Astrocyte (in vitro differentiated cells and primary cell): ENCODE measurements around the gene HPS3. TPM values are rescaled to one million over a fixed set of nuclear protein-coding genes. Genes with fewer than 3 reads are reported as not detected.
"Not testable (repeated sequence)": the region's sequence is repeated elsewhere in the genome, so short reads cannot be mapped to it uniquely, and the experiment has no call there.

Experiments used
- DNase-seq: peaks from one replicate; pipeline ENCODE4 v3.0.0-alpha.2; 2010; ENCODE audit warnings: low read depth
- FAIRE-seq: peaks from 2 replicates; lab custom pipeline; 2011; peaks lifted over from hg19 to GRCh38; lab: Jason Lieb, UNC
- H2AFZ ChIP-seq: 2 replicates; pipeline ENCODE4 v1.6.0; 2012; ENCODE audit warnings: low read depth, low read length, inconsistent platforms
- H3K27ac ChIP-seq: 2 replicates; pipeline ENCODE4 v1.5.1; 2011; ENCODE audit warnings: low read depth, low read length, inconsistent platforms
- H3K27me3 ChIP-seq: 2 replicates; pipeline ENCODE4 v1.6.0; 2011; ENCODE audit warnings: low read length, inconsistent platforms; ENCODE audit not compliant: insufficient read depth
- H3K36me3 ChIP-seq: 2 replicates; pipeline ENCODE4 v1.5.1; 2011; ENCODE audit warnings: low read length, inconsistent platforms; ENCODE audit not compliant: insufficient read depth
- H3K4me1 ChIP-seq: 2 replicates; pipeline ENCODE4 v1.5.1; 2011; ENCODE audit warnings: low read length, inconsistent platforms; ENCODE audit not compliant: insufficient read depth
- H3K4me2 ChIP-seq: 2 replicates; pipeline ENCODE4 v1.6.0; 2012; ENCODE audit warnings: low read length, inconsistent platforms
- H3K4me3 ChIP-seq: 2 replicates; pipeline ENCODE4 v1.5.1; 2011; ENCODE audit warnings: low read depth, mild to moderate bottlenecking, low read length, inconsistent platforms; ENCODE audit not compliant: insufficient read depth
- H3K79me2 ChIP-seq: 2 replicates; pipeline ENCODE4 v1.6.0; 2012; ENCODE audit warnings: mild to moderate bottlenecking, low read length, inconsistent platforms; ENCODE audit not compliant: insufficient read depth
- H3K9ac ChIP-seq: 2 replicates; pipeline ENCODE4 v1.6.0; 2012; ENCODE audit warnings: mild to moderate bottlenecking, low read length, inconsistent platforms
- H3K9me3 ChIP-seq: 2 replicates; pipeline ENCODE4 v1.5.1; 2012; ENCODE audit warnings: low read depth, mild to moderate bottlenecking, low read length, inconsistent platforms; ENCODE audit not compliant: insufficient read depth
- H4K20me1 ChIP-seq: 2 replicates; pipeline ENCODE4 v1.6.0; 2012; ENCODE audit warnings: low read length, inconsistent platforms; ENCODE audit not compliant: insufficient read depth
- H3K27ac Mint-ChIP-seq: one replicate; pipeline ENCODE4 v1.8.0; 2021; ENCODE audit warnings: mild to moderate bottlenecking, mixed read lengths; ENCODE audit not compliant: unreplicated experiment
- H3K27me3 Mint-ChIP-seq: one replicate; pipeline ENCODE4 v1.8.0; 2021; ENCODE audit warnings: low read depth, mixed read lengths; ENCODE audit not compliant: unreplicated experiment
- H3K36me3 Mint-ChIP-seq: one replicate; pipeline ENCODE4 v1.8.0; 2021; ENCODE audit warnings: low read depth, mixed read lengths; ENCODE audit not compliant: unreplicated experiment
- H3K4me1 Mint-ChIP-seq: one replicate; pipeline ENCODE4 v1.8.0; 2021; ENCODE audit warnings: low read depth, mixed read lengths; ENCODE audit not compliant: unreplicated experiment
- H3K4me3 Mint-ChIP-seq: one replicate; pipeline ENCODE4 v1.8.0; 2021; ENCODE audit warnings: mild to moderate bottlenecking, moderate library complexity, mixed read lengths; ENCODE audit not compliant: unreplicated experiment
- H3K9me3 Mint-ChIP-seq: one replicate; pipeline ENCODE4 v1.8.0; 2021; ENCODE audit warnings: mild to moderate bottlenecking, mixed read lengths; ENCODE audit not compliant: unreplicated experiment
- CTCF ChIP-seq: IDR thresholded peaks from 2 replicates; pipeline ENCODE4 v1.5.1; 2011; ENCODE audit warnings: low read depth, mild to moderate bottlenecking, inconsistent platforms, low read length, moderate library complexity; ENCODE audit not compliant: insufficient read depth
- EZH2 ChIP-seq: IDR thresholded peaks from 2 replicates; pipeline ENCODE4 v1.6.1; 2012; ENCODE audit warnings: mild to moderate bottlenecking, low read length, inconsistent platforms; ENCODE audit not compliant: insufficient read depth
- total RNA-seq: library from RNA; stranded (reverse); gene quantifications from 2 replicates; pipeline ENCODE4 v1.2.1, GENCODE V29; 2021

HPS3 gene
- total RNA-seq, 1 donor from 2014 or later = 10.9 TPM

- Mint-ChIP-seq H3K9me3 (no peaks in the 10 kb centered on the region), H3K4me3 (no peak overlapping the region), H3K27me3 (no peaks in the 10 kb centered on the region), H3K36me3 (no peaks in the 10 kb centered on the region), H3K27ac (no peak overlapping the region), H3K4me1 (no peaks in the 10 kb centered on the region)
- TF ChIP-seq CTCF (no peak), EZH2 (no peak)
- Histone ChIP-seq H4K20me1 (no peaks in the 10 kb centered on the region), H3K27me3 (no peaks in the 10 kb centered on the region), H3K4me1 (no peaks in the 10 kb centered on the region), H2AFZ (no peak overlapping the region), H3K79me2 (no peaks in the 10 kb centered on the region), H3K36me3 (no peaks in the 10 kb centered on the region), H3K27ac (no peak overlapping the region), H3K4me2 (no peak overlapping the region), H3K9me3 (no peaks in the 10 kb centered on the region), H3K4me3 (no peak overlapping the region), H3K9ac (no peak overlapping the region)
- DNase-seq (no peak), FAIRE-seq (no peak)
These were observed 37.5 kb upstream of the HPS3 start for GRCh38 chr3:149091983-149092382.

GRCh38 chr3:149095487-149095886, 34.0 kb upstream of the HPS3 start:
- no peak overlapping the region for H3K27ac ChIP-seq
- H3K4me3 ChIP-seq = no peak overlapping the region
- peaks cover 4% of the 10 kb centered on the region for H3K9me3 Mint-ChIP-seq
- H3K27me3 Mint-ChIP-seq = no peaks in the 10 kb centered on the region
- H3K4me3 Mint-ChIP-seq = no peak overlapping the region
- DNase-seq = no peak
- H2AFZ ChIP-seq = no peak overlapping the region
- TF ChIP-seq CTCF = no peak
- TF ChIP-seq EZH2 = no peak
- H3K79me2 ChIP-seq = no peaks in the 10 kb centered on the region
- H3K36me3 Mint-ChIP-seq = no peaks in the 10 kb centered on the region
- H3K27me3 ChIP-seq = no peaks in the 10 kb centered on the region
- H4K20me1 ChIP-seq = no peaks in the 10 kb centered on the region
- H3K27ac Mint-ChIP-seq = no peak overlapping the region
- FAIRE-seq = no peak
- H3K36me3 ChIP-seq = no peaks in the 10 kb centered on the region
- no peaks in the 10 kb centered on the region for H3K4me1 ChIP-seq
- no peak overlapping the region for H3K4me2 ChIP-seq
- H3K9me3 ChIP-seq = no peaks in the 10 kb centered on the region
- H3K4me1 Mint-ChIP-seq = no peaks in the 10 kb centered on the region
- no peak overlapping the region for H3K9ac ChIP-seq

- H3K9me3 ChIP-seq, H3K27ac ChIP-seq, FAIRE-seq, H3K4me1 ChIP-seq, H3K36me3 Mint-ChIP-seq, H3K4me3 ChIP-seq, H3K4me3 Mint-ChIP-seq, H3K4me2 ChIP-seq, H3K79me2 ChIP-seq, H3K27me3 Mint-ChIP-seq, H3K9ac ChIP-seq, H4K20me1 ChIP-seq, DNase-seq, H3K36me3 ChIP-seq, H3K27me3 ChIP-seq, H3K9me3 Mint-ChIP-seq, H3K27ac Mint-ChIP-seq, H2AFZ ChIP-seq, H3K4me1 Mint-ChIP-seq: not testable (repeated sequence)
These were observed 31.5 kb upstream of the HPS3 start for GRCh38 chr3:149097987-149098386.
